MM.1S (cell line): ENCODE measurements around the gene SERP2.

Source experiments
- DNase-seq: peaks from one replicate; pipeline ENCODE4 v3.0.0-alpha.2; 2015
- H2AFZ ChIP-seq: fragments of 300-600 bp; sonication (generic); 2 replicates; pipeline ENCODE4 v1.6.0; 2016; ENCODE audit warnings: antibody characterized with exemption, low read length
- H3F3A ChIP-seq: fragments of 300-600 bp; sonication (generic); 2 replicates; pipeline ENCODE4 v1.6.1; 2016; ENCODE audit warnings: mild to moderate bottlenecking, antibody characterized with exemption, low read length, moderate library complexity, mixed read lengths; ENCODE audit not compliant: insufficient read depth
- H3K27ac ChIP-seq: fragments of 300-600 bp; sonication (generic); 2 replicates; pipeline ENCODE4 v1.5.1; 2016; ENCODE audit warnings: mild to moderate bottlenecking, low read length
- H3K27me3 ChIP-seq: fragments of 300-600 bp; sonication (generic); replicated peaks from 2 replicates; pipeline ENCODE4 v1.6.0; 2016; ENCODE audit warnings: low read length; ENCODE audit not compliant: insufficient read depth
- H3K36me3 ChIP-seq: fragments of 300-600 bp; sonication (generic); replicated peaks from 2 replicates; pipeline ENCODE4 v1.6.1; 2016; ENCODE audit warnings: mild to moderate bottlenecking, low read length, mixed read lengths; ENCODE audit not compliant: insufficient read depth
- H3K4me1 ChIP-seq: fragments of 300-600 bp; sonication (generic); 2 replicates; pipeline ENCODE4 v1.6.1; 2016; ENCODE audit warnings: low read length, mixed read lengths
- H3K4me2 ChIP-seq: fragments of 300-600 bp; sonication (generic); 2 replicates; pipeline ENCODE4 v1.6.0; 2016; ENCODE audit warnings: low read depth, low read length
- H3K4me3 ChIP-seq: fragments of 300-600 bp; sonication (generic); 2 replicates; pipeline ENCODE4 v1.5.1; 2016; ENCODE audit warnings: low read length, mixed read lengths
- H3K79me2 ChIP-seq: fragments of 300-600 bp; sonication (generic); 2 replicates; pipeline ENCODE4 v1.6.1; 2016; ENCODE audit warnings: mixed run types, low read length, mixed read lengths
- H3K9ac ChIP-seq: fragments of 300-600 bp; sonication (generic); 2 replicates; pipeline ENCODE4 v1.6.1; 2016; ENCODE audit warnings: low read length, mixed read lengths
- H3K9me2 ChIP-seq: fragments of 300-600 bp; sonication (generic); replicated peaks from 2 replicates; pipeline ENCODE4 v1.6.1; 2016; ENCODE audit warnings: mild to moderate bottlenecking, low read length, mixed read lengths; ENCODE audit not compliant: insufficient read depth
- H3K9me3 ChIP-seq: fragments of 300-600 bp; sonication (generic); replicated peaks from 2 replicates; pipeline ENCODE4 v1.6.1; 2016; ENCODE audit warnings: mild to moderate bottlenecking, low read length, mixed read lengths; ENCODE audit not compliant: insufficient read depth
- H4K20me1 ChIP-seq: fragments of 300-600 bp; sonication (generic); 2 replicates; pipeline ENCODE4 v1.6.1; 2016; ENCODE audit warnings: mild to moderate bottlenecking, low read length, moderate library complexity, mixed read lengths; ENCODE audit not compliant: insufficient read depth
- EZH2 ChIP-seq: fragments of 300-600 bp; sonication (generic); optimal IDR thresholded peaks from 2 replicates; pipeline ENCODE3; 2017; ENCODE audit warnings: low read depth, mild to moderate bottlenecking, antibody characterized with exemption, low read length, mixed read lengths
- EZH2phosphoT487 ChIP-seq: fragments of 300-600 bp; sonication (generic); IDR thresholded peaks from 2 replicates; pipeline ENCODE4 v1.6.1; 2018; ENCODE audit warnings: antibody characterized with exemption, low read length
- TF ChIP-seq, protein P1 (sequence below): fragments of 300-600 bp; sonication (generic); IDR thresholded peaks from 2 replicates; pipeline ENCODE4 v1.5.1; 2016; ENCODE audit warnings: antibody characterized with exemption, low read length, mixed read lengths

SERP2 gene

DNA sequence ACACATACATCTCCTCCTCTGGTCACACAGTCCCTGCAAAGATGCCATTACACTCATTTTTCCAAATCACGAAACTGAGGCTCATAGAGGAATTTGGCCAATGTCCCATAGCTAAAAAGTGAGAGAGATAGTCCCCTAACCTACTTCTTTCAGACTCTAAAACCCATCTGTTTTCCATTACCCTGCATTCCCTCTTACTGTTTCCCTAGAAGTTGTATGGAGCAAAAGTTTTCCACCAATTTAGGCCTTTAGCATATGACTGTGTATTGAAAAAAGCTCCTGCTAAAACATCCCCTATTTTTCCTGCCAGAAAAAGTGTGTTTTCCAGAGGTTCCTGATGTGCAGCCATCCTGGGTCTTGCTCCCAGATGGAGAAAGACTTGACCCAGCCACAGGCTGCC is 16.3 kb downstream of the SERP2 start:
- Histone ChIP-seq H3K9me3 (no peaks in the 10 kb centered on the region), H3K9ac (no peak overlapping the region), H3K79me2 (no peaks in the 10 kb centered on the region), H3K9me2 (no peaks in the 10 kb centered on the region), H3K4me2 (no peak overlapping the region), H3K36me3 (no peaks in the 10 kb centered on the region), H3K4me1 (no peaks in the 10 kb centered on the region), H4K20me1 (no peaks in the 10 kb centered on the region), H3K27me3 (no peaks in the 10 kb centered on the region), H3F3A (no peaks in the 10 kb centered on the region), H3K4me3 (no peak overlapping the region), H3K27ac (no peak overlapping the region), H2AFZ (no peak overlapping the region)
- no peak for DNase-seq
- TF ChIP-seq EZH2 (no peak), EZH2phosphoT487 (no peak)
- TF ChIP-seq, protein P1, sequence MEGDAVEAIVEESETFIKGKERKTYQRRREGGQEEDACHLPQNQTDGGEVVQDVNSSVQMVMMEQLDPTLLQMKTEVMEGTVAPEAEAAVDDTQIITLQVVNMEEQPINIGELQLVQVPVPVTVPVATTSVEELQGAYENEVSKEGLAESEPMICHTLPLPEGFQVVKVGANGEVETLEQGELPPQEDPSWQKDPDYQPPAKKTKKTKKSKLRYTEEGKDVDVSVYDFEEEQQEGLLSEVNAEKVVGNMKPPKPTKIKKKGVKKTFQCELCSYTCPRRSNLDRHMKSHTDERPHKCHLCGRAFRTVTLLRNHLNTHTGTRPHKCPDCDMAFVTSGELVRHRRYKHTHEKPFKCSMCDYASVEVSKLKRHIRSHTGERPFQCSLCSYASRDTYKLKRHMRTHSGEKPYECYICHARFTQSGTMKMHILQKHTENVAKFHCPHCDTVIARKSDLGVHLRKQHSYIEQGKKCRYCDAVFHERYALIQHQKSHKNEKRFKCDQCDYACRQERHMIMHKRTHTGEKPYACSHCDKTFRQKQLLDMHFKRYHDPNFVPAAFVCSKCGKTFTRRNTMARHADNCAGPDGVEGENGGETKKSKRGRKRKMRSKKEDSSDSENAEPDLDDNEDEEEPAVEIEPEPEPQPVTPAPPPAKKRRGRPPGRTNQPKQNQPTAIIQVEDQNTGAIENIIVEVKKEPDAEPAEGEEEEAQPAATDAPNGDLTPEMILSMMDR: no peak

DNA sequence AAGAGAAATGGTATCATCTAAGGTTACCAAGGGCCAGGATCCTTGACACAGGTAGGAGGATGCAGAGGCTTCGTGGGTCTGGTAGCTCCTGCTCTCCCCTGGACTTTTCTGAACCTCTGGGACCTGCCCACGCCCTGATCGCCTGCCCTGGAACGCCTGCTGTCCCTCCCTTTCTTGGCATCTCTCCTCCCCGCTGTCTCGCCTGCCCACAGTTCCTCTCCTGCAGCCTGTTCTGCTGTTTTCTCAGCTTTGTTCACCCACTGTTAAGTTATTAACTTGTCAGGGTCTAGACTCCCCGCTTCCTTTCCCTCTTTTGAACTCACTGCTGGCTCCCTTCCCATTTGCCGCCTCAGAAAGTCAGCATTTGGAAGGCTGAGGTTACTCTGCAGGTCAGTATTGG is 19.8 kb downstream of the SERP2 start:
- Histone ChIP-seq H3K9ac (no peak overlapping the region), H3K36me3 (no peaks in the 10 kb centered on the region), H3K9me2 (no peaks in the 10 kb centered on the region), H3F3A (no peaks in the 10 kb centered on the region), H3K27me3 (no peaks in the 10 kb centered on the region), H3K9me3 (no peaks in the 10 kb centered on the region), H3K27ac (no peak overlapping the region), H4K20me1 (no peaks in the 10 kb centered on the region), H3K4me2 (no peak overlapping the region), H3K79me2 (no peaks in the 10 kb centered on the region), H2AFZ (no peak overlapping the region), H3K4me3 (no peak overlapping the region), H3K4me1 (no peaks in the 10 kb centered on the region)
- TF ChIP-seq, protein P1: no peak
- TF ChIP-seq EZH2 (no peak), EZH2phosphoT487 (no peak)
- DNase-seq: no peak

DNA sequence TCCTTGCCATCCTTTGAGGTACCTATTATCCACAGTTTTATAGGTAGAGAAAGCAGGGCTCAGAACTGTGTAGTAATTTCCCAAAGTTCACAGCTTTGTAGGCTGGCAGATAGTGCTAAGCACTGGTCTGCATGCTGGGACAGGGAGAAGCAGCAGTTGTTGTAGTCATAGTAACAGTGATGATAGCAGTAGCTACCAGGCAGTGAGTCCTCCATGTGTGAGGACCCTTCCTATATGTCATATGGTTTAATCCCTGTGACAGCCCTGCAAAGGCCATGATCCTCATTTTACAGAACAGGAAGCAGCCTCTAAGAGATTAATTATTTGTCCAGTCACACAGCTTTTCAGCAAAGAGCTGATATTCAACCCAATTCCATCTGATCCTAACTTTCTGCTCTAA is 21.0 kb downstream of the SERP2 start:
- H3K4me3 ChIP-seq: no peak overlapping the region
- no peaks in the 10 kb centered on the region for H3K9me2 ChIP-seq
- no peak for DNase-seq
- no peak for TF ChIP-seq EZH2
- TF ChIP-seq, protein P1: no peak
- TF ChIP-seq EZH2phosphoT487: no peak
- no peak overlapping the region for H3K9ac ChIP-seq
- no peak overlapping the region for H3K4me2 ChIP-seq
- no peaks in the 10 kb centered on the region for H3K36me3 ChIP-seq
- H3K9me3 ChIP-seq: no peaks in the 10 kb centered on the region
- H3F3A ChIP-seq: no peaks in the 10 kb centered on the region
- no peak overlapping the region for H2AFZ ChIP-seq
- H3K4me1 ChIP-seq: no peaks in the 10 kb centered on the region
- H4K20me1 ChIP-seq: no peaks in the 10 kb centered on the region
- no peaks in the 10 kb centered on the region for H3K79me2 ChIP-seq
- H3K27ac ChIP-seq: no peak overlapping the region
- H3K27me3 ChIP-seq: no peaks in the 10 kb centered on the region
